ENCODE data around the gene FSTL4. TPM values are rescaled to one million over a fixed set of nuclear protein-coding genes. Genes with fewer than 3 reads are reported as not detected.

FSTL4 gene
- total and polyA plus RNA-seq, 4 donors, result 0.08 to 1.4 (median 0.31) TPM

DNA sequence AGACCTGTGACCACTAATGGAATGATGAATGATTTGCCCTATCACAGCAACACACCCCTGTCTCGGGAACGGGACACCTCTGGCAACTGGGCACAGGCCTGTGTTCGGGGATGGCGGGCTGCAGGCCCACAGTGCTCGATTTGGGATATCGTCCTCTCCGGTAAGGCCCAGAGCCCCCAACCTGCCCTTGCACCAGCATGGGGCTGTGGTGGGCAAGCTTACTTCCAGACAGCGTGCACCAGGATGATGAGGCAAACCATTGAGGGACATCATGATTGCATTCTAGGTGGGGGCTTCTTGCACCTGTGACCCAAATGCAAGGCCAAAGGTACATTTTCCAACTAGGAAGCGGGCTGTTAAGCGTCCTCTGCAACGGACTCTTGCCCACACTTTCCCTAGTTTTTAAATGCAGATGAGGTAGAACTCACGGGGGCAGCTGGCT lies 275.4 kb downstream of the FSTL4 start:
- H3K27ac ChIP-seq (ENCODE audit: low read depth in 1 of 2, low read length in 1 of 2), result no peak overlapping the region
- no peaks in the 10 kb centered on the region for H3K9me3 ChIP-seq (ENCODE audit: control insufficient read depth in 4 of 4, insufficient read depth in 3 of 4, low read length in 3 of 4)
- H3K4me3 ChIP-seq, result no peak overlapping the region
- DNase-seq (no peak), ATAC-seq (ENCODE audit: insufficient read depth, low FRiP score) (no peak)
- peaks cover 0 to 3% (median 0%) of the 10 kb centered on the region in 5 donors for H3K4me1 ChIP-seq (ENCODE audit: control insufficient read depth in 5 of 5, insufficient read depth in 5 of 5, low read length in 5 of 5)
- H3K36me3 ChIP-seq (ENCODE audit: control insufficient read depth in 4 of 4, insufficient read depth in 4 of 4, low read length in 4 of 4), result no peaks in the 10 kb centered on the region
- TF ChIP-seq CTCF (IDR thresholded peaks at IDR 0.05; ENCODE audit: control extremely low read depth, extremely low read depth), result no peak
- 96% methylated on average over 12 of the region's 12 CpGs for WGBS, 2 donors
- no peak overlapping the region for H3K9ac ChIP-seq (ENCODE audit: insufficient read depth in 1 of 2, low read length in 2 of 2)
- peaks cover 0 to 3% (median 0%) of the 10 kb centered on the region in 3 donors for H3K27me3 ChIP-seq (ENCODE audit: control insufficient read depth in 3 of 3, insufficient read depth in 3 of 3, low read length in 2 of 3)

GRCh38 chr5:133336121-133336968 lies 276.0 kb downstream of the FSTL4 start:
- no peaks in the 10 kb centered on the region for H3K36me3 ChIP-seq (ENCODE audit: control insufficient read depth in 4 of 4, insufficient read depth in 4 of 4, low read length in 4 of 4)
- H3K27me3 ChIP-seq (ENCODE audit: control insufficient read depth in 3 of 3, insufficient read depth in 3 of 3, low read length in 2 of 3), result peaks cover 0 to 3% (median 0%) of the 10 kb centered on the region in 3 donors
- ATAC-seq (ENCODE audit: insufficient read depth, low FRiP score) (no peak), DNase-seq (no peak)
- no peak overlapping the region for H3K9ac ChIP-seq (ENCODE audit: insufficient read depth in 1 of 2, low read length in 2 of 2)
- H3K9me3 ChIP-seq (ENCODE audit: control insufficient read depth in 4 of 4, insufficient read depth in 3 of 4, low read length in 3 of 4), result no peaks in the 10 kb centered on the region
- 49 to 55% methylated on average over 11 to 12 of the region's 12 CpGs for WGBS, 2 donors
- H3K27ac ChIP-seq (ENCODE audit: low read depth in 1 of 2, low read length in 1 of 2), result no peak overlapping the region
- no peaks in the 10 kb centered on the region for H3K4me1 ChIP-seq (ENCODE audit: control insufficient read depth in 5 of 5, insufficient read depth in 5 of 5, low read length in 5 of 5)
- H3K4me3 ChIP-seq, result no peak overlapping the region
- TF ChIP-seq CTCF (IDR thresholded peaks at IDR 0.05; ENCODE audit: control extremely low read depth, extremely low read depth), result no peak

DNA sequence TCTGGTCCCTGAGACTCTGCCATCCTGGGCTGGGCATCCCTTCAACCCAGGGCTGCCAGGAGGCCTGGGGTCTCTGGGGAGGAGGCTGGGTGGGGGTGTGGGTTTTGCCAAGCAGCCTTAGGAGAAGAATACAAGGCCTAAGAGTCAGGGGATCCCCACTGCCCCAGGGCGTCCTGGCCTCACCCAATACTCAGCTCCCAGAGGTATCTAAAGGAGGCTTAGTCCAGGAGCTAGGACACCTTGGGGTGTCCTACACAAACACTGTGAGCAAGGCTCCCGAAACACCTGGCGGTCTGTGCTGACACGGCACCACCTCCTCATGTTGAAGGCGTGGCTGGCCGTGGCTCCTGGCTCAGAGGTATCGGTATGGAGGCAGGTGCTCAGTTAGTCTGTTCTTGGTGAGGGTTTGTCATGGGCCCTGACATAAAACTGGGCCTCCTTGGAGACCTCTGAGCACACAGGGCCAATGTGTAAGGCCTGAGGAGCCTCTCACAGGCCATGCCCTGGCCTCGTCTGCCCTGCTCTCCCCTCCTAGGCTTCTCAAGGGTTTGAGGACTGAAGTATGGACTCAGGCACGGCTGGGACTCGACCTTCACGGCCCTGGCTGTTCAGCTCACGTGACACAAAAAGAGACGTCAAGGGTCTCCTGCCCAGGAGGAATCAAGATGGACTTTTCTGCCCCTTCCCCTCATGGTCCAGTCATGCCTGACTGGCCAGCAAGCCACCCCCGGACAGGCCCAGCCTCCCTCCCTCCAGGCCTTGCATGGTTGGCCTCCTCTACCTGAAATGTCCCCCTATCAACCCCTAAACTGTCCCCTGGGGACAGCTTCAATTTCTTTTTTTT lies 277.3 kb downstream of the FSTL4 start:
- no peak for ATAC-seq (ENCODE audit: insufficient read depth, low FRiP score)
- Histone ChIP-seq H3K9me3 (ENCODE audit: control insufficient read depth in 4 of 4, insufficient read depth in 3 of 4, low read length in 3 of 4) (no peaks in the 10 kb centered on the region), H3K27ac (ENCODE audit: low read depth in 1 of 2, low read length in 1 of 2) (no peak overlapping the region), H3K4me3 (no peak overlapping the region), H3K27me3 (ENCODE audit: control insufficient read depth in 3 of 3, insufficient read depth in 3 of 3, low read length in 2 of 3) (peaks cover 0 to 3% (median 0%) of the 10 kb centered on the region in 3 donors), H3K9ac (ENCODE audit: insufficient read depth in 1 of 2, low read length in 2 of 2) (no peak overlapping the region), H3K4me1 (ENCODE audit: control insufficient read depth in 5 of 5, insufficient read depth in 5 of 5, low read length in 5 of 5) (no peaks in the 10 kb centered on the region), H3K36me3 (ENCODE audit: control insufficient read depth in 4 of 4, insufficient read depth in 4 of 4, low read length in 4 of 4) (no peaks in the 10 kb centered on the region)
- no peak for DNase-seq
- no peak for TF ChIP-seq CTCF (IDR thresholded peaks at IDR 0.05; ENCODE audit: control extremely low read depth, extremely low read depth)
- WGBS, 2 donors, result 91 to 94% methylated on average over 14 of the region's 14 CpGs
